Kidney epithelial cell (primary cell): ENCODE results near the gene PSMA6. TPM values are rescaled to one million over a fixed set of nuclear protein-coding genes. Genes with fewer than 3 reads are reported as not detected.
A peak's percentile ranks its signal among the peaks of the same experiment; 100 is the strongest.

Experiments
- DNase-seq: peaks from one replicate; pipeline ENCODE4 v3.0.0-alpha.2; 2010; ENCODE audit warnings: low read depth
- H3K27me3 ChIP-seq: 2 replicates; pipeline ENCODE4 v1.6.0; 2011; ENCODE audit warnings: low read length; ENCODE audit not compliant: control insufficient read depth, insufficient read depth
- H3K36me3 ChIP-seq: 2 replicates; pipeline ENCODE4 v1.5.1; 2011; ENCODE audit warnings: low read length; ENCODE audit not compliant: control insufficient read depth, insufficient read depth
- H3K4me3 ChIP-seq: 2 replicates; pipeline ENCODE4 v1.5.1; 2011; ENCODE audit warnings: low read depth, mild to moderate bottlenecking, control low read depth, low read length
- total RNA-seq: library from RNA; depleted of rRNA; stranded (reverse); fragments of >200 nt; gene quantifications from 2 replicates; pipeline ENCODE4 v1.2.3, GENCODE V29; 2015
- TF ChIP-seq, protein P1 (sequence below): IDR thresholded peaks from 2 replicates; pipeline ENCODE4 v1.5.1; 2011; ENCODE audit warnings: mild to moderate bottlenecking, moderate library complexity, low read length, control low read depth, inconsistent platforms; ENCODE audit not compliant: insufficient read depth, poor library complexity, severe bottlenecking

The PSMA6 gene
- total RNA-seq, 1 donor from 2014 or later = 214 TPM

DNA sequence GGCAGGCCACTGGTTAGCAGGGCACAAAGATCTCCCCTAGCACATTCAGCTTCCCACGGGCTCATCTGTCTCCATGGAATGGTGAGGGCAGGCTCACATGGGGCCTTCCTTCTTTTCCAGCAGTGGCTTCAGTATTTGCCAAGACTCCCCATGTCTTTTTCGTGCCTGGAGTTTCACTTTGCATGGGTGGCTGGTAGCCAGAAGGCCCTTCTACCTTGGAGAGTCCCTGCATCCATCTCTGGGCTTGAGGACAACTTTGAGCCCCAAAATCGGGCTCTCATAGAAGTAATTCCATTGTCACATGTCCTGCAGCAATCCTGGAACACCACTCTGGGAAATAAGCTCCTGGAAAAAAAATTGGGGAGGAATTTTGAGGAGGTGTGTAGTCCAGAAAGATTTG, 70.3 kb downstream of the PSMA6 start:
- Histone ChIP-seq H3K36me3 (no peaks in the 10 kb centered on the region), H3K4me3 (no peak overlapping the region), H3K27me3 (no peaks in the 10 kb centered on the region)
- TF ChIP-seq, protein P1, sequence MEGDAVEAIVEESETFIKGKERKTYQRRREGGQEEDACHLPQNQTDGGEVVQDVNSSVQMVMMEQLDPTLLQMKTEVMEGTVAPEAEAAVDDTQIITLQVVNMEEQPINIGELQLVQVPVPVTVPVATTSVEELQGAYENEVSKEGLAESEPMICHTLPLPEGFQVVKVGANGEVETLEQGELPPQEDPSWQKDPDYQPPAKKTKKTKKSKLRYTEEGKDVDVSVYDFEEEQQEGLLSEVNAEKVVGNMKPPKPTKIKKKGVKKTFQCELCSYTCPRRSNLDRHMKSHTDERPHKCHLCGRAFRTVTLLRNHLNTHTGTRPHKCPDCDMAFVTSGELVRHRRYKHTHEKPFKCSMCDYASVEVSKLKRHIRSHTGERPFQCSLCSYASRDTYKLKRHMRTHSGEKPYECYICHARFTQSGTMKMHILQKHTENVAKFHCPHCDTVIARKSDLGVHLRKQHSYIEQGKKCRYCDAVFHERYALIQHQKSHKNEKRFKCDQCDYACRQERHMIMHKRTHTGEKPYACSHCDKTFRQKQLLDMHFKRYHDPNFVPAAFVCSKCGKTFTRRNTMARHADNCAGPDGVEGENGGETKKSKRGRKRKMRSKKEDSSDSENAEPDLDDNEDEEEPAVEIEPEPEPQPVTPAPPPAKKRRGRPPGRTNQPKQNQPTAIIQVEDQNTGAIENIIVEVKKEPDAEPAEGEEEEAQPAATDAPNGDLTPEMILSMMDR = no peak
- no peak for DNase-seq

DNA sequence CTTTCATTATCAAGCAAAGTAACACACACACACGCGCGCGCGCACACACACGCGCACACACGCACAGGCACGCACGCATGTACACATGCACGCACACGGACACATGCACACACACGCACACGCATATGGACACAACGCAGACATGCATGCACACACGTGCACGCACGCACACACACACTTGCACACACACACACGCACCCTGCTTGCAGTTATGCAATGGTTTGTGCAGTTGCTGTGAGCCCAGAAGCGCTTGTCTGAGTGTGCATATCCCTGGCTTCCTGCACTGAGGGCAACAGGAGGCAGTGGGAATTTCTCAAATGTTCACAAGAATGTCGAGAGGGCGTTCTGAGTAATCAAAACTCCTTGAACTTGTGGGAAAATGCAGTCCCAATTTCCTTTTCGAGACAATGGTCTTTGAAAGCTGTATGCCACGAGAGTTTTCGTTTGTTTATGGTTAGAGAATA, 70.8 kb downstream of the PSMA6 start:
- TF ChIP-seq, protein P1 = no peak

DNA sequence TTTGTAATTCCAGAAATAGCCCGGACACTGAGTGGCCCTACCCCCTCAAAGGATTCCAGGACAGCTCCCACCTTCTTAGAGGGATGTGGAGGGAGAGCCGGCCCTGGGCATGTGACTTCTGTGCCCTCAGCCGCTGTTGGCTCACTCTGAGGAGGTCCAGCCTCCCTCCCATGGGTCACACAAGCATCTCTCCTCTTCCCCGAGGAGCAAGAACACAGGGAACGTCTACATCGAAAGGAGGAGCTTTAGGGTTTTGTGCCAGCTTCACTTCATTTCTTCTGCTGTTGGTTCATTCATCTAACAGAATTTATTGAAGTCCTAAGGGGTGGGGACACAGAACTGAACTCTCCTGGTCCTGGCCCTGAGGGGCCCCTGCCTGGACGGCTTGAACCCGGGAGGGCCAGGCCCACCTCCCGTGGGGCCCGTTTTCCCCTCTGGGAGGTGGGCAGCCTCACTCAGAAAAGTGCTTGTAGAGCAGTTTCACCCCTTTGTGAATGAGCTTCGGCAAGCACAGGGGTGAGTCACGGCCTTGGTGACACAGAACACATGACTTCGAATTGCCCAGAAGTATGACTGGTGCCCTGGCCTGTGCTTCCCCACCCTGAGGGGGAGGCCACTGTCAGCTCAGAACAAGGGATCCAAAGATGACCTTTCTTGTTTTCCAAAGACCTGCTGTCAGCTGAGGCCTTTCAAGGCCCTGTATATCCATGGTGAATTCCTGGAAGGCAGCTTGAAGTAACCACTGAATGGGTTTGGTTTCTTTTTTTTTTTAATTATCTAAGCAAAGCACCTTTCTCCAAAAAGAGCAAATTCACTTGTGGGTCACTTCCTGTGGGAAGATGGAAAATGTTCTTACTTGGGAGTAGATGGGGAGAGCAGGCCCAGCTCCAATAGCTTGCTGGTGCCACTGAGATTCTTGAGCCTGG, 73.2 kb downstream of the PSMA6 start:
- H3K36me3 ChIP-seq = no peaks in the 10 kb centered on the region
- peak; percentile 94 for DNase-seq
- no peak overlapping the region for H3K4me3 ChIP-seq
- TF ChIP-seq, protein P1 = no peak
- no peaks in the 10 kb centered on the region for H3K27me3 ChIP-seq

More for the DNA sequence above, 70.8 kb downstream of the PSMA6 start:
- H3K27me3 ChIP-seq = no peaks in the 10 kb centered on the region
- H3K4me3 ChIP-seq = no peak overlapping the region
- no peak for DNase-seq
- no peaks in the 10 kb centered on the region for H3K36me3 ChIP-seq

DNA sequence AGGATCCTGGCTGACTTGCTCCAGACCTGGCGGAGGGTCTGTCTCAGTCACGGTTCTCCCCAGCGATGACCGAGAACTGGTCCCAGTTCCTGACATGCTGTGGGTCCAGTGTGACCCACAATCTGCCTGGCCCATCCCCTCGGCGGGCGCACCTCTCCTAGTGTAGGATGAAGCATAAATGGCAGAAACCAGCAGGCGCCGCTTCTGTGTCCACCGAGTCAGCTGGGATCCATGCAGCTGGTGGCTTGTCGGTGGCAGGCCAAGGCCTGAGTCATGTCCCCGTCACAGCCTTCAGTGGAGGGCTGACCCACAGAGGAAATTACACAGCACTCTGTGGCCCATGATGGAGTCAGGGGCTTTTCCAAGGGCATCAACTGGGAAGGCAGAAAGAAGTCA, 73.9 kb downstream of the PSMA6 start:
- Histone ChIP-seq H3K36me3 (no peaks in the 10 kb centered on the region), H3K4me3 (no peak overlapping the region), H3K27me3 (no peaks in the 10 kb centered on the region)
- TF ChIP-seq, protein P1 = no peak
- no peak for DNase-seq

DNA sequence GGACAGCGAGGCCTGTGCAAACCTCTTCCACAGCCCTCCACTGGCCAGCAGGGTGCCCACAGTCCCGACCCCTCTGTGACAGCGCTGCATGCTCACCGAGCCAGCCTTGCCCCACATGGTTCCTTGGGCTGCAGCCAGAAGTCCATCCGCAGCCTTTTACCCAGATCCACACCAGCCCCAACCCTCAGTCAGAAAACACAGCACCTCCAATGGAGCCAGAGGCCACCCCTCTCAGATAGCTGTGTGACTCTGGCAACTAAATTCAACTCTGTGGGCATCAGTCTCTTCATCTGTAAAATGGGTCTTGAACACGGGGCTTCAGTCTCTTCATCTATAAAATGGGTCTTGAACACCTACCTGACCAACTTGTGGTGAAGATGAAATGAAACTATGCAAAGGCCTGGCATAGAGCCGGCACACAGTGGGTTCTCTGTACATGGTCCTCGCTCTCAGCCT, 74.4 kb downstream of the PSMA6 start:
- TF ChIP-seq, protein P1 = no peak
- no peak for DNase-seq

DNA sequence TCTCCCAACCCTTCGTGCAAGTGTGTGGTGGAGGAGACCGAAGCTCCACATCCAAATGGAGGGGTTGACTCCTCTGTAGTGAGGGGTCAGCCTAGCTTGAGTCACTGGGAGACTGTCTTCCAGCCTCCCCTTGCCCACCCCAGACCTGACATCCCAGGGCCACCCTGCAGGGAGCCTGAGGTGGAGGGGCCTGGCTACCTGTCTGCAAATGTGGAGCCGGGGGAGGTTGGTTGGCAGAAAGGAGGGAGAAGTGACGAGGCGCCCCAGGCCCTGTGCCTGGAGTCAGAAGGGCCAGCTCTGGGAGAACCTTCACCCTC, 74.8 kb downstream of the PSMA6 start:
- TF ChIP-seq, protein P1 = no peak
- DNase-seq = no peak

More for the DNA sequence above, 74.4 kb downstream of the PSMA6 start:
- Histone ChIP-seq H3K27me3 (no peaks in the 10 kb centered on the region), H3K4me3 (no peak overlapping the region), H3K36me3 (no peaks in the 10 kb centered on the region)

More for the DNA sequence above, 74.8 kb downstream of the PSMA6 start:
- Histone ChIP-seq H3K27me3 (no peaks in the 10 kb centered on the region), H3K4me3 (no peak overlapping the region), H3K36me3 (no peaks in the 10 kb centered on the region)
